GM12872 (cell line): ENCODE measurements around the gene ETV2.

Source experiments
- TF ChIP-seq, protein P1 (sequence below): IDR thresholded peaks from 3 replicates; pipeline ENCODE4 v1.5.1; 2011; ENCODE audit warnings: low read depth, mild to moderate bottlenecking, low read length, moderate library complexity; ENCODE audit not compliant: insufficient read depth

ETV2 gene

GRCh38 chr19:35620001-35620400 is 21.5 kb upstream of the ETV2 start:
- TF ChIP-seq, protein P1, sequence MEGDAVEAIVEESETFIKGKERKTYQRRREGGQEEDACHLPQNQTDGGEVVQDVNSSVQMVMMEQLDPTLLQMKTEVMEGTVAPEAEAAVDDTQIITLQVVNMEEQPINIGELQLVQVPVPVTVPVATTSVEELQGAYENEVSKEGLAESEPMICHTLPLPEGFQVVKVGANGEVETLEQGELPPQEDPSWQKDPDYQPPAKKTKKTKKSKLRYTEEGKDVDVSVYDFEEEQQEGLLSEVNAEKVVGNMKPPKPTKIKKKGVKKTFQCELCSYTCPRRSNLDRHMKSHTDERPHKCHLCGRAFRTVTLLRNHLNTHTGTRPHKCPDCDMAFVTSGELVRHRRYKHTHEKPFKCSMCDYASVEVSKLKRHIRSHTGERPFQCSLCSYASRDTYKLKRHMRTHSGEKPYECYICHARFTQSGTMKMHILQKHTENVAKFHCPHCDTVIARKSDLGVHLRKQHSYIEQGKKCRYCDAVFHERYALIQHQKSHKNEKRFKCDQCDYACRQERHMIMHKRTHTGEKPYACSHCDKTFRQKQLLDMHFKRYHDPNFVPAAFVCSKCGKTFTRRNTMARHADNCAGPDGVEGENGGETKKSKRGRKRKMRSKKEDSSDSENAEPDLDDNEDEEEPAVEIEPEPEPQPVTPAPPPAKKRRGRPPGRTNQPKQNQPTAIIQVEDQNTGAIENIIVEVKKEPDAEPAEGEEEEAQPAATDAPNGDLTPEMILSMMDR = no peak

DNA sequence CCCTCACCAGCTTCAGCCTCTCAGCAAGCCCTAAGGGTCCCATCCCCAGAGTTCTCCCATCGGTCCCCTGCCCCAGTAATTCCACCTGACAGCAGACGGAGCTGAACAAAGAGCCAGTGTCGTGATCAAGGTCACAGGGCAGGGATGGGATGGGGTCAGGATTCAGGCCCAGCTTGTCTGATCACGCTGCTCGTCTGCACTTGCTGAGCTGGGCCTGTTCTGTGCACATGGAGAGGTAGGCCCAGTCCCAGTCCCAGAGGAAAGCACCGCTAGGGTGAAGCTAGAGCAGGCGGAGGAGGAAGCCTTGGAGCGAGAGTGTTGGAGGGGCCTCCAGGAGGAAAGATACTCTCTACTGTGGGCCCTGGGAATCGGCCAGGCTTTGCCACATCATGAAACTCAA is 19.8 kb upstream of the ETV2 start:
- TF ChIP-seq, protein P1 = no peak

- TF ChIP-seq, protein P1 = no peak
These were observed 18.8 kb upstream of the ETV2 start for GRCh38 chr19:35622750-35623149.

GRCh38 chr19:35623327-35624010 is 18.1 kb upstream of the ETV2 start:
- TF ChIP-seq, protein P1 = no peak

DNA sequence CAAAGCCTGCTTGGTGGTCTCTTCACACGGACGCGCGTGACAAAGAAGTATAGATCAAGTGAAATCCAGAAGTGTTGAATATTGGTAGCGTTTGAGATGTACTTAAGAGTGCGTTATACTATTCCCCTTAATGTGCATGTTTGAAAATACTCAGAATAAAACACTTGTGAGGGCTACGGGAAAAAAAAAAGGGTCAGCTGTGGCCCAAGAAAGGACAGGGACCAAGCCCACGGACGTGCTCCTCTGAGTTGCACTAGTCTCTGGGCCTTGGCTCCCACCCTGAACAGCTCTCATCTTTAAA is 13.3 kb upstream of the ETV2 start:
- TF ChIP-seq, protein P1 = no peak

GRCh38 chr19:35628565-35629331 is 12.8 kb upstream of the ETV2 start, which contains the start of gene RBM42:
TSS of gene RBM42 (plus strand) at chr19:35629036. CDS start at chr19:35629154, 118 bp downstream.
- TF ChIP-seq, protein P1 = no peak

- TF ChIP-seq, protein P1 = no peak
These were observed 12.3 kb upstream of the ETV2 start for GRCh38 chr19:35629332-35629633.
